Thyroid gland (tissue), 4 donors: ENCODE data around the gene ZNF407.

Experiments used
- POLR2A ChIP-seq, 2 donors: fragments of 450-650 bp; IDR thresholded peaks; one replicate each; pipeline ENCODE4 v1.6.1; 2017; ENCODE audit warnings: antibody characterized with exemption in 2 of 2, mild to moderate bottlenecking in 2 of 2, moderate library complexity in 1 of 2
- TF ChIP-seq, protein P1 (sequence below), 6 experiments: fragments of 200-600 bp in 3 of 6; fragments of 450-650 bp in 3 of 6; sonication (generic) in 3 of 6; IDR thresholded peaks; one replicate each; pipeline ENCODE4 v1.5.1; 2016 to 2019; ENCODE audit warnings: antibody characterized with exemption in 6 of 6, mild to moderate bottlenecking in 2 of 6, inconsistent platforms in 1 of 6, moderate library complexity in 1 of 6

DNA sequence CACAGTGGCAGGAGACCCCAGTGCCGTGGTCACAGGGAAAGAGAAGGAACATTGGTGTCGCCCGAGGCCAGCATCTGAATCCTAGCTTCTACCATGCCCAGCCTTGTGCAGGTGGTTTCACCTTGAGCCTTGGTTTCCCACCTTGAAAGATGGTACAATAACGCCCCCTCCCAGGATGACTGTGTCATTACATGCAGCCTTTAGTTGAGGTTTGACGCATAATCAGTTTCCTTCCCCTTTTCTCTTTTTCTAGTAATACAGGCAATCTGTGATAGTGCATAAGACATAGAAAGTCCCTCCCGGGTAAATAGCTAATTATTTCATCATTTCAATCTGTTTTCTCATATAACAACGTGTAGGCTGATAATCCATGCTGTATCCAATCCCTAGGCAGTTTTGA, 29.8 kb upstream of the ZNF407 start:
- TF ChIP-seq POLR2A (IDR thresholded peaks at IDR 0.05): no peak
- TF ChIP-seq, protein P1, sequence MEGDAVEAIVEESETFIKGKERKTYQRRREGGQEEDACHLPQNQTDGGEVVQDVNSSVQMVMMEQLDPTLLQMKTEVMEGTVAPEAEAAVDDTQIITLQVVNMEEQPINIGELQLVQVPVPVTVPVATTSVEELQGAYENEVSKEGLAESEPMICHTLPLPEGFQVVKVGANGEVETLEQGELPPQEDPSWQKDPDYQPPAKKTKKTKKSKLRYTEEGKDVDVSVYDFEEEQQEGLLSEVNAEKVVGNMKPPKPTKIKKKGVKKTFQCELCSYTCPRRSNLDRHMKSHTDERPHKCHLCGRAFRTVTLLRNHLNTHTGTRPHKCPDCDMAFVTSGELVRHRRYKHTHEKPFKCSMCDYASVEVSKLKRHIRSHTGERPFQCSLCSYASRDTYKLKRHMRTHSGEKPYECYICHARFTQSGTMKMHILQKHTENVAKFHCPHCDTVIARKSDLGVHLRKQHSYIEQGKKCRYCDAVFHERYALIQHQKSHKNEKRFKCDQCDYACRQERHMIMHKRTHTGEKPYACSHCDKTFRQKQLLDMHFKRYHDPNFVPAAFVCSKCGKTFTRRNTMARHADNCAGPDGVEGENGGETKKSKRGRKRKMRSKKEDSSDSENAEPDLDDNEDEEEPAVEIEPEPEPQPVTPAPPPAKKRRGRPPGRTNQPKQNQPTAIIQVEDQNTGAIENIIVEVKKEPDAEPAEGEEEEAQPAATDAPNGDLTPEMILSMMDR (IDR thresholded peaks at IDR 0.05): no peak
